KBM-7 (cell line): ENCODE data around the gene CAPS.

Experiments
- DNase-seq: peaks from one replicate; pipeline ENCODE4 v3.0.0-alpha.2; 2015
- in situ Hi-C: fragments of 300-500 bp; cut with MboI; formaldehyde crosslinking; loops from 2 replicates; pipeline ENCODE4 v1.14.3; 2020; ENCODE audit warnings: low sequenced_read_pairs, low pct_unique_long_range_greater_than_20kb, mixed read lengths

Gene CAPS

DNA sequence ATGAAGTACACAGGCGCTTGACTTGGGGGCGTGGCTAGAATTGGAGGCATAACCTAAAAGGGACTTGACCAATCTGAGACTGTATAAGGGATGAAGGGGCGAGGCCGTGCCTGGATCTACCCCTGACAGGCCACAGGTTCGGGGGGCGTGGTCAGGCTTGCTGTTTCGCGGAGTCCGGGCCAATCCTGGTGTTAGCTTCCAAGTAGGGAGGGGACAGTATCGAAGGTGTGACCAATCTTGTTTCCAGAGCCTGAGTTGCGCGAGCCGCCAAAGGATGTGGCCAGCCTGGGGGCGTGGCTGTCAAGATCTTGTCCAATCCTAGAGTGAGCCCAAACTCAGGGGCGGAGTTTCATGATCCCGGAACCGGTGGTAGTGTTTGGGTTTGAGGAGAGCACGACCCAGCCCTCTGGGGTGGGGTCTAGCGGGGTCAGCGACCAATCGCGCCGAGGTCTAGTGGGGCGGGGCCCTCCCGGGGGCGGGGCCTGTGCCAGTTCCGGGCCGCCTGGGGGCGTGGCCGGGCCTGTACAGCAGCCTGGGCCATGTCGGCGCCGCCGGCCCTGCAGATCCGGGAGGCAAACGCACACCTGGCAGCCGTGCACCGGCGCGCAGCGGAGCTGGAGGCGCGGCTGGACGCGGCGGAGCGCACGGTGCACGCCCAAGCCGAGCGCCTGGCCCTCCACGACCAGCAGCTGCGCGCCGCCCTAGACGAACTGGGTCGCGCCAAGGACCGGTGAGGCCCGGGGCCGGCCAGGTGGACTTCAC is 9.5 kb upstream of the CAPS start, which contains the start of gene VMAC:
TSS of gene VMAC (plus strand) at position 521 of the 762 bp plus-strand sequence. CDS start at position 540, 19 bp downstream.
- in situ Hi-C loops = no loop called here
- peak; percentile 100 for DNase-seq

DNA sequence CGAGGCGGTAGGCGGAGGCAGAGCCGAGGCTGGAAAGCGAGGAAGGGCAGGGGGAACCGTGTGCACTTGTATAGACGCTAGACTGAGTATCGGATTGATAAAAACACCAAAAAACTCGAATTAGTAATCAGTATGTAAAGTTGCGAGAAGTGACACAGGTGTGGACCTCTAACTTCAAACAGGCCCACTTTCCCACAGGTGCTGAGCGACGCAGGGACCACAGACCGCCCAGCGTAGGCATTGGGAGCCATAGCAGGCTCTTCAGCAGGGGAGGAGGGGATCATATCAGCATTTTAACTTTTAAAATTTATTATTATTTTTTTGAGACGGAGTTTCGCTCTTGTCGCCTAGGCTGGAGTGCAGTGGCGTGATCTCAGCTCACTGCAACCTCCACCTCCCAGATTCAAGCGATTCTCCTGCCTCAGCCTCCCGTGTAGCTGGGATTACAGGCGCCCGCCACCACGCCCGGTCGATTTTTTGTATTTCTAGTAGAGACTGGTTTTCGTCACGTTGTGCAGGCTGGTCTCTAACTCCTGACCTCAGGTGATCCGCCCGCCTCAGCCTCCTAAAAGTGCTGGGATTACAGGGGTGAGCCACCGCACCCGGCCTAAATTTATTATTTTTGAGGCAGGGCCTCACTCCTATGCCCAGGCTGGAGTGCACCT is 8.8 kb upstream of the CAPS start:
- no peak for DNase-seq
- in situ Hi-C loops = no loop called here

DNA sequence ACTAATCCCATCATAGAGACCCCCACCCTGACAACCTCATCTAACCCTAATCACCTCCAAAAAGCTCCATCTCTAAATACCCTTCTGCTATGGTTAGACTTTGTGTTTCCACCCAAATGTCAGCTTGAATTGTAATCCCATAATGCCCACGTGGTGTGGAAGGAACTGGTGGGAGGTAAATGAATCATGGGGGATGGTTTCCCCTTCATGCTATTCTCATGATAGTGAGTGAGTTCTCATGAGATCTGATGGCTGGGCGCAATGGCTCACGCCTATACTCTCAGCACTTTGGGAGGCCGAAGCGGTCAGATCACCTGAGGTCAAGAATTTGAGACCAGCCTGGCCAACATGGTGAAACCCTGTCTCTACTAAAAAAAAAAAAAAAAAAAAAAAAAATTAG is 6.8 kb upstream of the CAPS start:
- DNase-seq = no peak
- in situ Hi-C loops = no loop called here

DNA sequence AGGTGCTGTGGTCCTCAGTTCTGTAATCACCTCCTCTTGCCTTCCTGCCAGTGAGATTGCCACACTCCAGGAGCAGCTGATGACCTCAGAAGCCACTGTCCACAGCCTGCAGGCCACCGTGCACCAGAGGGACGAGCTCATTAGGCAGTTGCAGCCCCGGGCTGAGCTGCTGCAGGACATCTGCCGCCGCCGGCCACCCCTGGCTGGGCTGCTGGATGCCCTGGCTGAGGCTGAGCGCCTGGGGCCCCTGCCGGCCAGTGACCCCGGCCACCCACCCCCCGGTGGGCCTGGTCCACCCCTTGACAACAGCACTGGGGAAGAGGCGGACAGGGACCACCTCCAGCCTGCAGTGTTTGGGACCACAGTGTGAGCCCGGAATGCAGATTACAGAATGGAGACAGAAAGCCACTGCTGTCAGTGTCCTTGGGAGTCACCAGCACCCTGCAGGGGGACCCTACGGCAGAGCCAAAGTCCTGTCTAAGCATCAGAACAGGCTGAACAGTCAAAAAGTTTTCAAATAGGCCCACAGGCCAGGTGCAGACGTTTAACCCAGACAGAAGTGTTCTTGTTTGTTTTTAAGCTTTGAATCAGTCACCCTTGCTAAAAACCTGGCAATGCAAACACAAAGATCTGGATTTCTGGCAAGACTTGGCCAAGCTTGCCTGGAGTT is 5.1 kb upstream of the CAPS start:
- in situ Hi-C loops = no loop called here
- DNase-seq = no peak

DNA sequence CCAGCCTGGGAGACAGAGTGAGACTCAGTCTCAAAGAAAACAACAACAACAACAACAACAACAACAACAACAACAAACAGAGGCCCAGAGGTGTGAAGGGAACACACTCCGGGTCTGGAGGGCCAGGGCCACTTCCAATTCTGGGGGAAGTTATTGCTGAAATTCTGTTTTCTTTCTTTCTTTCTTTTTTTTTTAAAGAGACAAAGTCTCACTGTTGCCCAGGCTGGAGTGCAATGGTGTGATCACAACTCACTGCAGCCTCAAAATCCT is 3.5 kb upstream of the CAPS start:
- in situ Hi-C loops = no loop called here
- no peak for DNase-seq

DNA sequence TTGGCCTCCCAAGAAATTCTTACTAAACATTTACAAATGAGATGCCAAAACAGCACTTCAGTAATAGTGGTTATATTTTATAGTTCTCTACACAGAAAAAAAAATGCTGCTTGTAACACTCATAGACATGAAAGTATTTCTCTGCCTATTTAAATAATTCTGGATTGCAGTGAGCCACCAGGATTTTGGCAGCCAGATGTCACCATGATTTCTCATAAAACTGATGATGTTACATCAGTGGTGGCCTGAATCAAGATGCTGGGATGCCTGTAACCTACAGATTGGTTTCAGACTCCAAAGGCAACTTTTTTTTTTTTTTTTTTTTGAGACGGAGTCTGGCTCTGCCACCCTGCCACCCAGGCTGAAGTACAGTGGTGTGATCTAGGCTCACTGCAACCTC is 2.7 kb upstream of the CAPS start:
- DNase-seq = no peak
- in situ Hi-C loops = no loop called here

DNA sequence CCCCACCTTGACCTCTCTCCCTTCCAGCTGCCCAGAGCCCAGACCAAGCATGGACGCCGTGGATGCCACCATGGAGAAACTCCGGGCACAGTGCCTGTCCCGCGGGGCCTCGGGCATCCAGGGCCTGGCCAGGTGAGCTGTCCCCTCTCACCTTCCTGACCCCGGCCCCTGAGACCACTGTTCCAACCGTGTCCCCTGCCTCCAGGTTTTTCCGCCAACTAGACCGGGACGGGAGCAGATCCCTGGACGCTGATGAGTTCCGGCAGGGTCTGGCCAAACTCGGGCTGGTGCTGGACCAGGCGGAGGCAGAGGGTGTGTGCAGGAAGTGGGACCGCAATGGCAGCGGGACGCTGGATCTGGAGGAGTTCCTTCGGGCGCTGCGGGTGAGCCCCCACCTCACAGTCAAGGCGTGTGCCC is 312 bp downstream of the CAPS start:
- no peak for DNase-seq
- in situ Hi-C loops = no loop called here

DNA sequence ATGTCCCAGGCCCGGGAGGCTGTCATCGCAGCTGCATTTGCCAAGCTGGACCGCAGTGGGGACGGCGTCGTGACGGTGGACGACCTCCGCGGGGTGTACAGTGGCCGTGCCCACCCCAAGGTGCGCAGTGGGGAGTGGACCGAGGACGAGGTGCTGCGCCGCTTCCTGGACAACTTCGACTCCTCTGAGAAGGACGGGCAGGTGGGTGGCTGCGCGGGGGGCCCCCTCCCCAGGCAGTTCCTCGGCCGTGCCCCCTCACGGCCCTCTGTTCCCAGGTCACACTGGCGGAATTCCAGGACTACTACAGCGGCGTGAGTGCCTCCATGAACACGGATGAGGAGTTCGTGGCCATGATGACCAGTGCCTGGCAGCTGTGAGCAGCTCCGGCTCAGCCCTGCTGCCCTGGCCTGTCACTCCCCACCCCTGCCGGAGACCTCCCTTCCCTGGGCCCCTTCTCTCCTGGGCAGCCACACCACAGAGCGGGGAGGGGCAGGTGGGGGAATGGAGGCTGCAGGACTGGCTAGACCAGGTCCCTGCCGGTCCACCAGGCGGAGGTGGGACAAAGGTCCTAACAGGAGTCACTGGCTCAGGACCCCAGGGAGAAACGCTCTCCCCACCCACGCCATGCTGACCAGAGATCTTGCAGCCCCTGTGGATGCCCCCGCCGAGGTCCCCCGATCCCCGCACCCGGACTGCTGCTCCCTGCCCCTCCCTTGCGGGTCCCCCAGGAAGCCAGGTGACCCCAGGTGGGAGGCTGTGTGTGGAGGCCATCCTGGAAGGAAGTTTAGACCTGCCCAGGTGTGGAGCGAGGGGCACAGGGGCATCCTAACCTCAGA is 1.1 kb downstream of the CAPS start:
- in situ Hi-C loops = no loop called here
- no peak for DNase-seq

DNA sequence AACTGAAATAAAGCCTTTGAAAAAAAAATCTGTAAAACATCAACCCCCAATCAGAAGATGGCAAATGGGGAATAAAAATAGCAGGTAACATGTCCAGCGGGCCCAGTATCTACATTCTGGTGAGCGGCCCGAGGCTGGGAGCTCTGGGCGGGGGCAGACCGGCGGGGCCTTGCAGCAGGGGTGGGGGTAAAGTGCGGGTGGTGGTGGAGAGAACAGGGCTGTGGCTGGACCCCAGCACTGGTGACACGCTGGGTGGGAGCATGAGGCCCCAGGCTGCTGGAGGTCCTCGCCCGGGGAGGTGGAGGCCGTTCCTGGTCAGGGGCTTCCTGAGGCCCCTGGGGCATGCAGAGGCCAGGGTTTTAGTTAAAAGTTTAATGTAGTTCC is 1.7 kb downstream of the CAPS start:
- in situ Hi-C loops = no loop called here
- DNase-seq = no peak

DNA sequence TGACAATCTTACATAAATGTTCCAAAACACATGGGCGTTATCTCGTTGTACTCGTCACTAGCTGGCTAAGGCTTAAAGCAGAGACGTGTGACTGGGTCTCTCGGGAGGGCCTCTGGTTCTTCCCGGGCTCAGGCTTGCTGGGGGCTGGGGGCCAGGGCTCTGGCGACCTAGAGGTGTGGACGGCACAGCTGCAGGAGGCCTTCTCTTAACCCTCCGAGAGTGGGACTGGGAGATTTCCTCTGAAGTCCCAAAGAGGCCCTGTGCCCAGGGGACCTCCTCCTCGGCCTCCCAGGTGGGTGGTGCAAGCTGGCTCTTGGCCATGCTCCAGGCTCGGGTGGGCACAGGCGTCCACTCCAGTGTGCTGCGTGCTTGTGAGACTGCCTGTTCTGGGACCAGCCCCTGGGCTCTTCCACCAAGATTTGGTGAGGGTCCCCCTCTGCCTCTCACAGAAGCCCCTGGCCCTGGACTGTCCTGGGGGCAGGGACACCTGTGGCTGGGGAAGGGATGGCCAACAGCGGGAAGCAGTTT is 2.2 kb downstream of the CAPS start:
- no peak for DNase-seq
- in situ Hi-C loops = no loop called here

DNA sequence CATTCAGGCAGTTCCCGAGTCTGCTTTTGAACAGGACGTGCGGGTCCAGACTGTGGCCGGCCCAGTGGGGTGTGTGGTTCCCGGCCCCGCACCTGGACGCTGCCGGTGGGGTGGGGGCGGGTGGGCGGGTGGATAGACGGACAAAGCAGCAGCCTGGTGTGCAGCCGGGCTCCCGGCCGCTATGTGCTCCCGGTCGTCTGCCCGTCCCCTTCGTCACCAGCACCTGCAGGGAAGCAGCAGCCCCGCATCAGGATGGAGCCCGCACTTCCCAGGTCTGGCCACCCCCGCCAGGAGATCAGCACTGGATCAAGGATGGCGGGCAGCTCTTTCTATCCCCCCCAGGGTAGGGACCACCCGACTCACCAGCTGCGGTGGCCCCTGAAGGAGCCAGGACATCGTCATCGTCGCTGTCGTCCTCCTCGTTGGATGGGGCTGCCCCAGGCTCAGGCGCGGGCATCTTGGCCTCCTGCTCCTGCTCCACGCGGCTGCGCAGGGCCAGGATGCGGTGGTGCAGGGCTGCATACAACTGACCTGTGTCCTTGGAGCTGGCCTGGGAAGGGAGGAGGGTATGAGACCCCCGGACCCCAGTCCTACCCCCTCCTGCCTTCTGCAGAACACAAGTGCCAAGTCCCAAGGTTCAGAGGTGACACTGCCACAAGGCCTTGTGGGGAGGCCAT is 3.5 kb downstream of the CAPS start:
- in situ Hi-C loops = no loop called here
- no peak for DNase-seq

DNA sequence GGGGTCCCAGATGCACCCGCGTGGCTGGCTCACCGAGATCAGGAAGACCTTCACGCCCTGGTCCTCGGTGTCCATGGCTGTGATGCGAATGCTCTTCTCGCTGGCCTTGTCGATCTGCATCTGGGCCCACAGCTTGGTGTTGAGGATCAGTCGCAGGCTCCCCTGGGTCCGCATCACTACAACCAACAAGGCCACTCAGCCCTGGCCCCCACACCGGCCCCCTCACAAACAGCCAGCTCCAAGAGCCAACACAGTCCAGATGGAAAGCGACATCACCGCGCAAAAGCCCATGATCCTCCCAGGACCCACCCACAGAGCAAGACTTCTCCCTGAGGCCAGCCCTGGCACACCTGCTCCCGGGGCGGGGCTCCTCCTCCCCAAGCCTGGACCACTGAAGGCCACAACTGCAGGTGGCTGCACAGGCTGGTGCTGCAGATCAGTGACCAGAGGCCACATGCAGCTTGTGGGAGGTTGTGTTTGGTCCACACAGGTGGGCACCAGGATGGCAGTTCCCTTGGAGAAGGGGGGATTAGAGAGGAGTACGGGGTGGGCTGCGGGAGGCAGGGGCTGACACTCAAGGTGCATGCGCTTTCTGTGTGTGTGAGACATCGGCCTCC is 4.5 kb downstream of the CAPS start:
- in situ Hi-C loops = no loop called here
- no peak for DNase-seq

DNA sequence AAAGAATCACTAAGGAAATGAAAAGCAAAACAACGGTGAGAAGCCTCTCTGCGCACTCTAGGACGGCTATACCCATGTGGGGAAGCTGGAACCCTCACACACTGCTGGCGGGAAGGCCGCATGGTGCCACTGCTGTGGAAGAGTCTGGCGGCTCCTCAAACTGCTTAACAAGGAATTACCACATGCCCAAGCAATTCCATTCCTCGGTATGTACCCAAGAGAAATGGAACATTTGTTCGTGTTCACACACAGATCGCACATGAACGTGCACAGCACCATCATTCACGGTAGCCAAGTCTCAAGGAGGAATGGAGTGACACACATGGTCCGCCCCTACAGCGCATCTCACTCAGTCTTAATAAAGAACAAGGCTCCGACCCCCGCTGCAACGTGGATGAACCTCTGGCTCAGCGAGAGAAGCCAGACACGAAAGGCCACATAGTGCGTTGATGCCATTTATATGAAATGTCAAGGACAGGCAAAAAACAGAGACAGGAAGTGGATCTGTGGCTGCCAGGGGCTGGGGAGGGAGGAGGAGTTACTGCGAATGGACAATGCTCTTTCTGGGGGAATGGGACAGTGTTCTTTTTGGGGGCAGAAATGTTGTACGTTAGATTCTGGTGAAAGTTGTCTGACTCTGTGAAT is 7.6 kb downstream of the CAPS start:
- in situ Hi-C loops = no loop called here

DNA sequence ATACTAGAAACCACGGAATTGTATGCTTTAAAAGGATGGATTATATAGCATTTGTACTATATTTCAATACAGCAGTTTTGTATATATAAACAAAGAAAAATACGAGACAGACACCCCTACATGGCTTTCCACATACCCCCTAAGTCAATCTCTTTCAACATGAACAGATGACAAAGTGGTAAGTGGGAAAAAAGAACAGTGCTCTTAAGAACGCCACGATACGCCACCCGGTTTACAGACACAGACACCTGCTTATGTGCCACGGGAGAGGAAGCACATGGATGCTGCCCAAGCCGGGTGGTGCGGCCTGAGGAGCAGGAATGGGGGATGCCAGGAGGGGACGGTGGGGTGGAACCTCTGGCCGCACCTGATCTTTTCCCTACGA is 8.1 kb downstream of the CAPS start:
- in situ Hi-C loops = no loop called here
- no peak for DNase-seq

More for the DNA sequence above, 7.6 kb downstream of the CAPS start:
- no peak for DNase-seq

DNA sequence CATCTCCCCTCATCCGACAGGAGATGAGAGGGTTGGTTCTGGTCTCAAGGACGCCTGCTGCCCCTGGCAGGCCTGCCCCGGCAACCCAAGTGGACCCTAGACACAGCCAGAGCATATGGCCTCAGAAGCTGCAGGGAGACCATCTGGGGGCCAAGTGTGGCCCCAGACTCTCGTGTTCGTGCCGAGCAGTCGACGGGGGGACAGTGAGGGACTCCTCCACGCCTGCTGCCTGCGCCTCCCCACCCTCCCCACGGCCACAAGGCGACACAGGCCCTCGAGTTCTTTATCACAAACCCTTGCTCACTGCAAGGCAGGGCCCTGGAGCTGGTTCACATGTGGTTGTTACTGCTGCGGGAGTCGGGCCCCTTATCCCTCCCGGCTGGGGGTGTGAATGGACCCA is 9.3 kb downstream of the CAPS start:
- no peak for DNase-seq
- in situ Hi-C loops = no loop called here

DNA sequence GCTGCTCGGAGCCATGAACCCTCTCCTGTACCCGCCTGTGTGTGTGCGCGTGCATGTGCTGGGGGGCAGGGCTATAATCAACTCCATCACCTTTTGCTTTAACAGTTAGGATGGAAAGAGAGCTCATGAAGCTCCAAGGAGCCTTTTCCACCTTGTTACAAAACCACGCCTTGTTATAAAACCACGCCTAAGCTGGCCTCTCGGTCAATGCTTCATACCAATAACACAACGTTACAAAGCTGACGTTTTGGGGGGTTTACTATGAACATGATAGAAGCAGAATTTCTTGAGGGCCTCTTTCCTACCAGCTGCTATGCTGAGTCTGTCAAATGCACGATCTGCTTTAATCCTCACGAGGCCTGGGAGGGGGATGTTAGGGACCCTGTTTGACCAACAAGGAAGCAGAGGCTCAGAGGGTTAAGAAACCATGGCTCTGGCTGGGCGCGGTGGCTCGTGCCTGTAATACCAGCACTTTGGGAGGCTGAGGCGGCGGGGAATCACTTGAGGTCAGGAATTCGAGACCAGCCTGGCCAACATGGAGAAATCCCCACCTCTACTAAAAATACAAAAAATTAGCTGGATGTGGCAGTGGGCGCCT is 11.9 kb downstream of the CAPS start:
- in situ Hi-C loops = no loop called here
- DNase-seq = no peak

DNA sequence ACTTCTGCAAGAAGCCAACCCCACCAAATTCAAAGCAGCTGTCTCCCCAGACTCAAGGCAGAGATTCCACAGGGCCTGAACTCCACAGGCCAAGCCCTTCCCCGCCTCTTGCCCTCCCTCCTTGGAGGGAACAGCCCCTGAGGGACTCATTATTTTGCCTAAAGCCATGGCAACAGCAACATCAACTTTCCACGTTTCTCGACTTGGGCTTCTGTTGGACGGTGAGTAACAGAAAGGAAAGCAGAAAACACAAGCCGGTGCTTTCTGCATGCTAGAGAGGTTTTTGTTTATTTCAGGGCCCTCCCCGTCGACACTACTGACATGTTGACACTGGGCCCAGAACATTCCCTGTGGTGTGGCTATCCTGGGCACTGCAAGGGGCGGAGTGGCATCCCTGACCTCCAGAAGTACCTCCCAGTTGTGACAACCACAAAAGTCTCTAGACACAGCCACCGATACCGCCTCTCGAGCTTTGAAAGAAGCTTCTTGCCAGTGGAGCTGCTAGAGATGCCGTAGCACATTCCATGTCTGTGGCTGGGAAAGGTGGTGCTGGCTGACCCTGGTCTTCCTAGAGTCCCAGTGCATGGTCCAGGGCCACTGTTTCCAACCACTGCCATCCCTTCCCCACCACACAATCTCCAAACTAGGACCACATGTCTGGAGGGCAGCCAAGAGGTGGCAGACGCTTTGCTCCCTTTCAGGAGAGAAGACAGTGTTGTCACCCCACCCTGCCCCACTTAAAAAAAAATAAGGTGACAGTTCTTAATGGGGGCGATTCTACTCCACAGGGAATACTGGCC is 12.8 kb downstream of the CAPS start:
- in situ Hi-C loops = no loop called here
- DNase-seq = no peak
